Measurements from ENCODE around the gene EXOC6. TPM values are rescaled to one million over a fixed set of nuclear protein-coding genes. Genes with fewer than 3 reads are reported as not detected.
"Not testable (repeated sequence)": the region's sequence is repeated elsewhere in the genome, so short reads cannot be mapped to it uniquely, and the experiment has no call there.

Gene EXOC6
- total RNA-seq, 3 donors from 2014 or later (not counting 1 experiment from before 2014, with no cell fraction given), result 12.1 to 18.2 (median 16.1) TPM

DNA sequence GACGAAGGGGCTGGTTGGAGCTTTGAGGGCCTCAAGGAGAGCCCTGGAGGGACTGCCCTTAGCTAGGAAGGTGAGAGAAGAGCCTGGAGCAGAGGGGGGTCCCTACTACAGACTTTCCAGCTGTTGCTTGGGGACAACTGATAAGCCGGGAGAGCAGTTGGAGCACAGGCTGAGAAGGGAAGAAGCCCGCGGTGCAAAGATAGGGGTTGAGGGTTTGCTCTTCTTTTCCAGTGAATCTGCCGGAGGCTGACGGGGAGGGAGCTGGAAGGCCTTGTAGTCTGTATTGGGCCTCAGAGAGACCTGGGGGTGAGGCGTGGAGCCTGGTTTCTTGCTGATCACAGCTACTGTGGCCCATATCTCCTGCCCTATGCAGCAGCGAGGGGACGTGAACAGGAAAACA, 249.1 kb downstream of the EXOC6 start:
- no peak for DNase-seq
- no peak overlapping the region for H3K27ac Mint-ChIP-seq
- no peak overlapping the region for H3K4me3 ChIP-seq (ENCODE audit: low read length)
- H3K36me3 ChIP-seq (ENCODE audit: control insufficient read depth, insufficient read depth, low read length), result no peaks in the 10 kb centered on the region
- no peaks in the 10 kb centered on the region for H3K4me1 Mint-ChIP-seq
- H3K36me3 Mint-ChIP-seq, result no peaks in the 10 kb centered on the region
- H3K4me3 Mint-ChIP-seq, result no peak overlapping the region
- no peak for ATAC-seq
- H3K27me3 Mint-ChIP-seq (ENCODE audit: low read depth in 2 of 2), result peaks cover 0 to 5% of the 10 kb centered on the region in 2 donors
- no peaks in the 10 kb centered on the region for H3K9me3 Mint-ChIP-seq
- H3K27ac ChIP-seq (ENCODE audit: low read length), result no peak overlapping the region
- H3K4me1 ChIP-seq (ENCODE audit: control insufficient read depth, insufficient read depth, low read length), result no peaks in the 10 kb centered on the region
- WGBS (ENCODE audit: insufficient coverage), result 92% methylated on average over 9 of the region's 9 CpGs
- no peaks in the 10 kb centered on the region for H3K9me3 ChIP-seq (ENCODE audit: control insufficient read depth, insufficient read depth, low read length)
- intact Hi-C loops (cut with micrococcal nuclease), result no loop called here
- TF ChIP-seq, protein P1, sequence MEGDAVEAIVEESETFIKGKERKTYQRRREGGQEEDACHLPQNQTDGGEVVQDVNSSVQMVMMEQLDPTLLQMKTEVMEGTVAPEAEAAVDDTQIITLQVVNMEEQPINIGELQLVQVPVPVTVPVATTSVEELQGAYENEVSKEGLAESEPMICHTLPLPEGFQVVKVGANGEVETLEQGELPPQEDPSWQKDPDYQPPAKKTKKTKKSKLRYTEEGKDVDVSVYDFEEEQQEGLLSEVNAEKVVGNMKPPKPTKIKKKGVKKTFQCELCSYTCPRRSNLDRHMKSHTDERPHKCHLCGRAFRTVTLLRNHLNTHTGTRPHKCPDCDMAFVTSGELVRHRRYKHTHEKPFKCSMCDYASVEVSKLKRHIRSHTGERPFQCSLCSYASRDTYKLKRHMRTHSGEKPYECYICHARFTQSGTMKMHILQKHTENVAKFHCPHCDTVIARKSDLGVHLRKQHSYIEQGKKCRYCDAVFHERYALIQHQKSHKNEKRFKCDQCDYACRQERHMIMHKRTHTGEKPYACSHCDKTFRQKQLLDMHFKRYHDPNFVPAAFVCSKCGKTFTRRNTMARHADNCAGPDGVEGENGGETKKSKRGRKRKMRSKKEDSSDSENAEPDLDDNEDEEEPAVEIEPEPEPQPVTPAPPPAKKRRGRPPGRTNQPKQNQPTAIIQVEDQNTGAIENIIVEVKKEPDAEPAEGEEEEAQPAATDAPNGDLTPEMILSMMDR (IDR thresholded peaks at IDR 0.05), result no peak
- H3K27me3 ChIP-seq (ENCODE audit: control insufficient read depth, insufficient read depth, low read length), result no peaks in the 10 kb centered on the region

DNA sequence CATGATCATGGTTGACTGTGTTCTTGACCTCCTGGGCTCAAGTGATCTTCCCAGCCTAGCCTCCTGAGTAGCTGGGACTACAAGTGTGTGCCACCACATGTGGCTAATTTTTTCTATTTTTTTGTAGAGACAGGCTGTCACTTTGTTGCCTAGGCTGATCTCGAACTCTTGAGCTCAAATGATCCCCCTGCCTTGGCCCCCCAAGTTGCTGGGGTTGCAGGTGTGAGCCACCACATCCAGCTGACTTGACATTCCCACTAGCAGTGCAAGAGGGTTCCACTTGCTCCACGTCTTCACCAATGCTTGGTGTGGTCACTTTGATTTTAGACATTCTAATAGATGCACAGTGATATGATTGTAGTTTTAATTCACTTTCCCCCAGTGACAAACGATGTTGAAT, 250.5 kb downstream of the EXOC6 start:
- ATAC-seq (no peak), DNase-seq (no peak)
- Histone ChIP-seq H3K4me1 (ENCODE audit: control insufficient read depth, insufficient read depth, low read length) (no peaks in the 10 kb centered on the region), H3K9me3 (ENCODE audit: control insufficient read depth, insufficient read depth, low read length) (no peaks in the 10 kb centered on the region), H3K27ac (ENCODE audit: low read length) (no peak overlapping the region), H3K27me3 (ENCODE audit: control insufficient read depth, insufficient read depth, low read length) (no peaks in the 10 kb centered on the region), H3K4me3 (ENCODE audit: low read length) (no peak overlapping the region), H3K36me3 (ENCODE audit: control insufficient read depth, insufficient read depth, low read length) (no peaks in the 10 kb centered on the region)
- TF ChIP-seq, protein P1 (IDR thresholded peaks at IDR 0.05), result no peak
- H3K4me3 Mint-ChIP-seq, result no peak overlapping the region
- 61% methylated on average over 1 of the region's 3 CpGs for WGBS (ENCODE audit: insufficient coverage)
- H3K27ac Mint-ChIP-seq, result no peak overlapping the region
- H3K27me3 Mint-ChIP-seq (ENCODE audit: low read depth in 2 of 2), result peaks cover 4 to 11% of the 10 kb centered on the region in 2 donors
- intact Hi-C loops (cut with micrococcal nuclease), result no loop called here
- H3K36me3 Mint-ChIP-seq, result peaks cover 3% of the 10 kb centered on the region
- H3K4me1 Mint-ChIP-seq, result no peaks in the 10 kb centered on the region
- H3K9me3 Mint-ChIP-seq, result peaks cover 0 to under 1% of the 10 kb centered on the region in 2 donors

DNA sequence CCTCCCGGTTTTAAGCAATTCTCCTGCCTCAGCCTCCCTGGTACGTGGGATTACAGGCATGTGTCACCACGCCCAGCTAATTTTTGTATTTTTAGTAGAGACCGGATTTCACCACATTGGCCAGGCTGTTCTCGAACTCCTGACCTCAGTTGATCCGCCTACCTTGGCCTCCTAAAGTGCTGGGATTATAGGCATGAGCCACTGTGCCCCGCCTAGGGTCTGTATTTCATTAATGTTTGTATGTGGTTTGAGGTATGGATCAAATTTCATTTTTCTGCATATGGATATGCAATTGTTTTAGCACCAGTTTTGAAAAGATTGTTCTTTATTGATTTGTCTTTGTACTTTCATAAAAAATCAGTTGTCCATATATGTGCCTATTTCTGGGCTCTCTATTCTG, 251.3 kb downstream of the EXOC6 start:
- Histone ChIP-seq H3K4me3 (ENCODE audit: low read length) (no peak overlapping the region), H3K9me3 (ENCODE audit: control insufficient read depth, insufficient read depth, low read length) (no peaks in the 10 kb centered on the region), H3K27me3 (ENCODE audit: control insufficient read depth, insufficient read depth, low read length) (no peaks in the 10 kb centered on the region), H3K27ac (ENCODE audit: low read length) (no peak overlapping the region), H3K4me1 (ENCODE audit: control insufficient read depth, insufficient read depth, low read length) (no peaks in the 10 kb centered on the region), H3K36me3 (ENCODE audit: control insufficient read depth, insufficient read depth, low read length) (no peaks in the 10 kb centered on the region)
- H3K4me3 Mint-ChIP-seq, result no peak overlapping the region
- H3K4me1 Mint-ChIP-seq, result no peaks in the 10 kb centered on the region
- no peak overlapping the region for H3K27ac Mint-ChIP-seq
- H3K27me3 Mint-ChIP-seq (ENCODE audit: low read depth in 2 of 2), result peaks cover 3 to 15% of the 10 kb centered on the region in 2 donors
- intact Hi-C loops (cut with micrococcal nuclease), result no loop called here
- DNase-seq, result no peak
- H3K9me3 Mint-ChIP-seq, result peaks cover 0 to 2% of the 10 kb centered on the region in 2 donors
- TF ChIP-seq, protein P1 (IDR thresholded peaks at IDR 0.05), result no peak
- no peak for ATAC-seq
- WGBS (ENCODE audit: insufficient coverage), result 86% methylated on average over 7 of the region's 7 CpGs
- peaks cover 7% of the 10 kb centered on the region for H3K36me3 Mint-ChIP-seq

DNA sequence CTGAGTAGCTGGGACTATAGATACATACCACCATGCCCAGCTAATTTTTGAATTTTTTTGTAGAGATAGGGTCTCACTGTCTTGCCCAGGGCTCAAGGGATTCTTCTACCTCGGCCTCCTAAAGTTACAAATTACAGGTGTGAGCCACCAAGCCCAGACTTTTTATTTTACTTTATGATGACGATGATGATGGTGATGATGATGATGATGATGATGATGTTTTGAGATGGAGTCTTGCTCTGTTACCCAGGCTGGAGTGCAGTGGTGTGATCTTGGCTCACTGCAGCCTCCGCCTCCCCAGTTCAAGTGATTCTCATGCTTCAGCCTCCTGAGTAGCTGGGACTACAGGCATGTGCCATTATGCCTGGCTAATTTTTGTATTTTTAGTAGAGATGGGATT, 252.8 kb downstream of the EXOC6 start:
- H3K4me1 ChIP-seq (ENCODE audit: control insufficient read depth, insufficient read depth, low read length); H3K27me3 ChIP-seq (ENCODE audit: control insufficient read depth, insufficient read depth, low read length); ATAC-seq; H3K4me1 Mint-ChIP-seq; DNase-seq; H3K4me3 Mint-ChIP-seq; H3K36me3 Mint-ChIP-seq; H3K9me3 Mint-ChIP-seq; H3K36me3 ChIP-seq (ENCODE audit: control insufficient read depth, insufficient read depth, low read length); H3K4me3 ChIP-seq (ENCODE audit: low read length); H3K9me3 ChIP-seq (ENCODE audit: control insufficient read depth, insufficient read depth, low read length); H3K27ac ChIP-seq (ENCODE audit: low read length); H3K27ac Mint-ChIP-seq; intact Hi-C loops (cut with micrococcal nuclease): not testable (repeated sequence)
- peaks cover 3 to 15% of the 10 kb centered on the region in 2 donors for H3K27me3 Mint-ChIP-seq (ENCODE audit: low read depth in 2 of 2)
- WGBS (ENCODE audit: insufficient coverage), result 98% methylated on average over 3 of the region's 3 CpGs
